ENCODE measurements around the gene CDHR1. TPM values are rescaled to one million over a fixed set of nuclear protein-coding genes. Genes with fewer than 3 reads are reported as not detected.

The CDHR1 gene
- total and polyA plus RNA-seq, 10 of the 15 experiments (the other 5 are each of a cell fraction or from before 2014, with no cell fraction given), result 0.17 to 3.0 (median 0.34) TPM

DNA sequence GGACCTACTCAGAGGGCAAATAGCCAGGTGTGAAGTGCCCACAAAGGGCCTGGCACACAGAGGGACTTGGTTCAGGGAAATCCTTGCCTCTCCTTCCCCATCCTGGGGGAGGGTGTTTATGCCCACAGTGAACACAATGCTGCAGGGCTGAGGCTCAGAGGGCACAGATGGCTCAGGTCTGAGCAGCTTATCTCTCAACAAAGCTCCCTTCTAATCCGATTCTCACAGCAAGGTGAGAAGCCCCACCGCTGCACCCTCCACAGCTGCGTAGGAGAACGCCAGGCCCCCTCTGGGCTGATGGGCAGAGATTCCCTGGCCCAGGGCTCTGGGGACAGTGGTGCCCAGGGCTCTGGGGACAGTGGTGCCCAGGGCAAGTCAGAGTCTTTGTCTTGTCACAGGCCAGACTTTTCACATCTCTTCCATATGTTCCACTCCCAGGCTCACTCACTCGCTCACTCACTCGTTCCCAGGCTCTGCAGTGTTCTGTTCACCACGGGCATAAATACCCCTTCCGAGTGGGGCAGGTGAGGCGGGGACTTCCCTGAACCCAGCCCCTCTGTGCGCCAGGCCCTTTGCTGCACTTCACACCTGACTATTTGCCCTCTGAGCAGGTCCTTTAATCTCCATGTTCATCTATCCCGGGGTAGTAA lies 8.7 kb upstream of the CDHR1 start:
- no peak overlapping the region for H2AFZ ChIP-seq (ENCODE audit: control insufficient read depth, low read depth, low read length)
- no peaks in the 10 kb centered on the region; the same call in 1 of the 2 replicates for H4K20me1 ChIP-seq (ENCODE audit: control insufficient read depth, insufficient read depth)
- no peak overlapping the region for H3K9ac ChIP-seq (ENCODE audit: control insufficient read depth, insufficient read depth, low read length)
- no peak overlapping the region for H3K27ac ChIP-seq (ENCODE audit: control insufficient read depth, insufficient read depth)
- no peaks in the 10 kb centered on the region for H3K9me3 ChIP-seq (replicated peaks; ENCODE audit: control insufficient read depth, insufficient read depth, low read length)
- BruUV-seq (replicated peaks), result no TSS peak
- no peaks in the 10 kb centered on the region for H3K79me2 ChIP-seq (ENCODE audit: control insufficient read depth, insufficient read depth, low read length)
- in situ Hi-C loops (cut with MboI) (no loop called here), intact Hi-C loops (cut with micrococcal nuclease; ENCODE audit: unreplicated experiment) (no loop called here)
- POLR2A ChIA-PET, result no interaction called here
- SMC1A ChIA-PET (ENCODE audit: uncharacterized antibody, unreplicated experiment), result interaction anchor here (0.7 kb wide), 1 partner anchor 25 kb away, joined by 3 read pairs; no protein-coding TSS in a partner anchor
- 30% methylated on average over 11 of the region's 11 CpGs for WGBS (ENCODE audit: insufficient coverage, insufficient replicate concordance, low lambda C conversion rate, missing lambda C conversion rate)
- DNase-seq (ENCODE audit: low read depth, low spot score) (no peak), FAIRE-seq (no peak), ATAC-seq (no peak)
- H3K27me3 ChIP-seq (replicated peaks in 1 of 2; ENCODE audit: control insufficient read depth in 2 of 2, insufficient read depth in 2 of 2, low read length in 1 of 2), result 0 out of 4 replicates have a peak, but pooled peaks cover 0 to 2% of the 10 kb centered on the region in 2 experiments
- H3K4me3 ChIP-seq, result no peak overlapping the region
- H3K4me2 ChIP-seq (ENCODE audit: control insufficient read depth, insufficient read depth), result no peak overlapping the region
- no peaks in the 10 kb centered on the region for H3K4me1 ChIP-seq (ENCODE audit: control insufficient read depth, insufficient read depth, low read length)
- CTCF ChIA-PET, result interaction anchor here (0.9 kb wide), 1 partner anchor 38 kb away, joined by 4 read pairs; no protein-coding TSS in a partner anchor
- RAD21 ChIA-PET (ENCODE audit: unreplicated experiment), result no interaction called here
- H3K36me3 ChIP-seq (ENCODE audit: control insufficient read depth in 2 of 2, insufficient read depth in 2 of 2, low read length in 1 of 2), result no peaks in the 10 kb centered on the region
- no peak for TF ChIP-seq LARP7 (IDR thresholded peaks at IDR 0.05)
- TF ChIP-seq, protein P1, sequence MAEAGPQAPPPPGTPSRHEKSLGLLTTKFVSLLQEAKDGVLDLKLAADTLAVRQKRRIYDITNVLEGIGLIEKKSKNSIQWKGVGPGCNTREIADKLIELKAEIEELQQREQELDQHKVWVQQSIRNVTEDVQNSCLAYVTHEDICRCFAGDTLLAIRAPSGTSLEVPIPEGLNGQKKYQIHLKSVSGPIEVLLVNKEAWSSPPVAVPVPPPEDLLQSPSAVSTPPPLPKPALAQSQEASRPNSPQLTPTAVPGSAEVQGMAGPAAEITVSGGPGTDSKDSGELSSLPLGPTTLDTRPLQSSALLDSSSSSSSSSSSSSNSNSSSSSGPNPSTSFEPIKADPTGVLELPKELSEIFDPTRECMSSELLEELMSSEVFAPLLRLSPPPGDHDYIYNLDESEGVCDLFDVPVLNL (IDR thresholded peaks at IDR 0.05; ENCODE audit: low read depth, low read length), result no peak
- TF ChIP-seq, protein P2, sequence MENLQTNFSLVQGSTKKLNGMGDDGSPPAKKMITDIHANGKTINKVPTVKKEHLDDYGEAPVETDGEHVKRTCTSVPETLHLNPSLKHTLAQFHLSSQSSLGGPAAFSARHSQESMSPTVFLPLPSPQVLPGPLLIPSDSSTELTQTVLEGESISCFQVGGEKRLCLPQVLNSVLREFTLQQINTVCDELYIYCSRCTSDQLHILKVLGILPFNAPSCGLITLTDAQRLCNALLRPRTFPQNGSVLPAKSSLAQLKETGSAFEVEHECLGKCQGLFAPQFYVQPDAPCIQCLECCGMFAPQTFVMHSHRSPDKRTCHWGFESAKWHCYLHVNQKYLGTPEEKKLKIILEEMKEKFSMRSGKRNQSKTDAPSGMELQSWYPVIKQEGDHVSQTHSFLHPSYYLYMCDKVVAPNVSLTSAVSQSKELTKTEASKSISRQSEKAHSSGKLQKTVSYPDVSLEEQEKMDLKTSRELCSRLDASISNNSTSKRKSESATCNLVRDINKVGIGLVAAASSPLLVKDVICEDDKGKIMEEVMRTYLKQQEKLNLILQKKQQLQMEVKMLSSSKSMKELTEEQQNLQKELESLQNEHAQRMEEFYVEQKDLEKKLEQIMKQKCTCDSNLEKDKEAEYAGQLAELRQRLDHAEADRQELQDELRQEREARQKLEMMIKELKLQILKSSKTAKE (IDR thresholded peaks at IDR 0.05; ENCODE audit: low read depth, poor library complexity, severe bottlenecking), result no peak
